Measurements from ENCODE around the gene SLC25A38. TPM values are rescaled to one million over a fixed set of nuclear protein-coding genes. Genes with fewer than 3 reads are reported as not detected.

The SLC25A38 gene
- total RNA-seq, 1 experiment from 2014 or later, result 22.0 TPM

DNA sequence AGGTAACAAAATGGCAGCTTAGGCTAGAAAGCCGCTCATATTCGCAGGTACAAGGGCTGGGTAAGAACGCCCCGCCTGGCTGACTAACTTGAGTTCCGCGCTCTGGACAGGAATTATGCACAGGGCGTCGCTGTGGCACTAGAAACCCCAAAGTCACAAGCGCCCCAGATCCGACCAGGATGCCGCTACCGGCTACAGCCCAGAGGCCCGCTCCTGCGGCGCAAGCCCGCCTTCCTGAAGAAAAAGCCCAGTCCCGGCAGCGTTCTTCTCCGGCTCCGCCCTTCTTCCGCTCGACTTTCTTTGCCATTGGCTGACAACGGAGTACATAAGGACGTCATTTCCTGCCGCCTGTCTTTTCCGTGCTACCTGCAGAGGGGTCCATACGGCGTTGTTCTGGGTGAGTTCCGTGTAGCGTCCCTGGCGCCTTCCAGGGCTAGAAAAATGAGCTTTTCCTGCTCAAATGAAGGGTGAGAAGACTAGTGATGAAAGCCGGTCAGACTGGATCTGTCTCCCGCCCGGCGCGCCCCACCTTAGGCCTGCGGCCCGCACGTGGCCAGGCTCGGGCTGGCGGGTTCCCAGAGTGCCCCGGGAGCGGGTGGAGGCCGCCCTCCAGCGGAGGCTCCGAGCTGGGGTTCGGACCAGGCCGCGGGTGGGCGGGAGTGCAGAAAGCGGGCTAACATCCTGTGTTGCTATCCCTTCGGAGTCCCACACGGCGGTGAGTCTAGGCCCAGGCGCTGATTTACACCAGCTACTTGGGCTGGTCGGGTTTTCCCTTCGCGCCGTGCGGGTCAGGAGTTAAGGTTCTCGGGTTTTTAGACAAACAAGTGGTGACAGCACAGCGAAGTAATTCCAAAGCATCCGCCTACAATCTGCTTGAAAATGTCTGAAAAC lies 23.4 kb downstream of the SLC25A38 start, which contains the start of gene RPSA:
TSS of gene RPSA (plus strand) at position 353 of the 891 bp plus-strand sequence. CDS start 934 bp downstream, outside the sequence.
- Histone ChIP-seq H3K9me2 (ENCODE audit: insufficient read depth) (no peaks in the 10 kb centered on the region), H3K27ac (peak within 1 kb of the TSS; percentile 94), H3K36me3 (ENCODE audit: low read depth) (peaks cover 33% of the 10 kb centered on the region), H3K27me3 (ENCODE audit: insufficient read depth, low read depth) (no peaks in the 10 kb centered on the region), H3K4me2 (peak within 1 kb of the TSS; percentile 86), H2AFZ (peak within 1 kb of the TSS; percentile 79), H3K79me2 (ENCODE audit: low read depth) (peaks cover 40% of the 10 kb centered on the region), H3K4me3 (peak within 1 kb of the TSS; percentile 98), H3F3A (ENCODE audit: insufficient read depth, low read depth) (peaks cover 58% of the 10 kb centered on the region), H4K20me1 (ENCODE audit: insufficient read depth) (peaks cover 21% of the 10 kb centered on the region), H3K9me3 (ENCODE audit: insufficient read depth, low read depth) (no peaks in the 10 kb centered on the region), H3K4me1 (replicated peaks; ENCODE audit: insufficient read depth) (peaks cover 24% of the 10 kb centered on the region)
- ChIA-PET POLR2A (ENCODE audit: unreplicated experiment) (interaction anchor here (0.6 to 0.7 kb wide), 2 partner anchors 9 to 387 kb away, joined by 3 to 5 read pairs; no protein-coding TSS in a partner anchor), CTCF (interaction anchor here (0.7 kb wide), 1 partner anchor 130 kb away, joined by 3 read pairs; no protein-coding TSS in a partner anchor)
- TF ChIP-seq EZH2 (IDR thresholded peaks at IDR 0.05; ENCODE audit: low read depth) (no peak), CTCF (conservative IDR thresholded peaks at IDR 0.05) (peak; percentile 28; the same call in 1 of the 2 replicates)
- DNase-seq, result peak; percentile 94 to 96
- intact Hi-C loops (cut with micrococcal nuclease; ENCODE audit: unreplicated experiment), result loop anchor here (1.0 kb wide), 1 partner anchor 22 kb away; no protein-coding TSS in a partner anchor
- TSS peak; percentile 64 for BruUV-seq (replicated peaks)

DNA sequence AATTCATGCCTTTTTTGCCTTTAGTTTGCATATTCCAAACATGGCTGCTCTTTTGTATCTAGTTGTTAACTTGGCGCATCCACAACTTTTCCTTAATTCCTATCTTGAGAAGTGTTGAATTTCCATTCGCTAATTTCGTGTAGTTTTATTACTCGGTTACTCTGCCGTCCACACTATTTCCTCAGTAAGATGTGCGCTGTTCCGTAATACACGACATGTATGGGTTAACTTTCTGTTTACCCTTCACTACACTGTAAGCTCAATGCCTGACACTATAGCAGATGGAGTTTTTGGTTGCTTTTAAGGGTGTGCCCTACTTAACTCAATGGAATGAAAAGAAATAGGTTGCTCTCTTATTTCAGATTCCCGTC lies 24.1 kb downstream of the SLC25A38 start:
- intact Hi-C loops (cut with micrococcal nuclease; ENCODE audit: unreplicated experiment), result no loop called here
- no peak for DNase-seq
- H3K27me3 ChIP-seq (ENCODE audit: insufficient read depth, low read depth), result no peaks in the 10 kb centered on the region
- no peak for TF ChIP-seq EZH2 (IDR thresholded peaks at IDR 0.05; ENCODE audit: low read depth)
- TF ChIP-seq CTCF (conservative IDR thresholded peaks at IDR 0.05), result no peak
- H3K9me2 ChIP-seq (ENCODE audit: insufficient read depth), result no peaks in the 10 kb centered on the region
- H4K20me1 ChIP-seq (ENCODE audit: insufficient read depth), result peaks cover 21% of the 10 kb centered on the region
- no TSS peak for BruUV-seq (replicated peaks)
- peaks cover 24% of the 10 kb centered on the region for H3K4me1 ChIP-seq (replicated peaks; ENCODE audit: insufficient read depth)
- peaks cover 33% of the 10 kb centered on the region for H3K36me3 ChIP-seq (ENCODE audit: low read depth)
- peak overlapping the region; percentile 51; the same call in 1 of the 2 replicates for H2AFZ ChIP-seq
- peaks cover 40% of the 10 kb centered on the region for H3K79me2 ChIP-seq (ENCODE audit: low read depth)
- ChIA-PET POLR2A (ENCODE audit: unreplicated experiment) (interaction anchor here (0.7 kb wide), 1 partner anchor 9 kb away, joined by 5 read pairs; no protein-coding TSS in a partner anchor), CTCF (interaction anchor here (0.7 kb wide), 1 partner anchor 129 kb away, joined by 3 read pairs; no protein-coding TSS in a partner anchor)
- peak overlapping the region; percentile 98 for H3K4me3 ChIP-seq
- peaks cover 65% of the 10 kb centered on the region for H3F3A ChIP-seq (ENCODE audit: insufficient read depth, low read depth)
- no peaks in the 10 kb centered on the region for H3K9me3 ChIP-seq (ENCODE audit: insufficient read depth, low read depth)
- H3K27ac ChIP-seq, result peak overlapping the region; percentile 94
- peak overlapping the region; percentile 86 for H3K4me2 ChIP-seq

- Histone ChIP-seq H3K9me3 (ENCODE audit: insufficient read depth, low read depth) (no peaks in the 10 kb centered on the region), H3K27me3 (ENCODE audit: insufficient read depth, low read depth) (no peaks in the 10 kb centered on the region), H3K27ac (peak overlapping the region; percentile 94; the same call in 1 of the 2 replicates), H3K79me2 (ENCODE audit: low read depth) (peaks cover 40% of the 10 kb centered on the region), H3K36me3 (ENCODE audit: low read depth) (peaks cover 37% of the 10 kb centered on the region), H4K20me1 (ENCODE audit: insufficient read depth) (peaks cover 23% of the 10 kb centered on the region), H3K4me2 (peak overlapping the region; percentile 86), H3K4me3 (peak overlapping the region; percentile 98), H3F3A (ENCODE audit: insufficient read depth, low read depth) (peaks cover 72% of the 10 kb centered on the region), H3K9me2 (ENCODE audit: insufficient read depth) (no peaks in the 10 kb centered on the region), H2AFZ (no peak overlapping the region), H3K4me1 (replicated peaks; ENCODE audit: insufficient read depth) (peaks cover 24% of the 10 kb centered on the region)
- TF ChIP-seq CTCF (conservative IDR thresholded peaks at IDR 0.05), result no peak
- ChIA-PET POLR2A (ENCODE audit: unreplicated experiment) (interaction anchor here (0.6 to 0.7 kb wide), 2 partner anchors 8 to 539 kb away, joined by 5 to 6 read pairs; no protein-coding TSS in a partner anchor), CTCF (no interaction called here)
- DNase-seq, result no peak
- intact Hi-C loops (cut with micrococcal nuclease; ENCODE audit: unreplicated experiment), result no loop called here
- BruUV-seq (replicated peaks), result no TSS peak
These were observed 24.8 kb downstream of the SLC25A38 start for GRCh38 chr3:39407773-39408492.
